Measurements from ENCODE around the gene CD4. TPM values are rescaled to one million over a fixed set of nuclear protein-coding genes. Genes with fewer than 3 reads are reported as not detected.

The CD4 gene
- total RNA-seq, 4 donors from 2014 or later: 1.00 to 7.9 (median 2.8) TPM

GRCh38 chr12:6783828-6784227 lies 5.5 kb upstream of the CD4 start:
- in situ Hi-C loops (cut with MboI; ENCODE audit: low pct_ligation_motif_present in 1 of 4, low pct_unique_long_range_greater_than_20kb in 1 of 4, low sequenced_read_pairs in 3 of 4): no loop called here
- no peak for TF ChIP-seq POLR2AphosphoS5 (IDR thresholded peaks at IDR 0.05)
- TF ChIP-seq CTCF (IDR thresholded peaks at IDR 0.05): no peak
- TF ChIP-seq POLR2A (IDR thresholded peaks at IDR 0.05): no peak
- no peak for TF ChIP-seq EP300 (IDR thresholded peaks at IDR 0.05; ENCODE audit: low read depth)
- Histone ChIP-seq H3K4me3 (no peak overlapping the region), H3K36me3 (no peaks in the 10 kb centered on the region), H3K9me3 (no peaks in the 10 kb centered on the region), H3K4me1 (peaks cover 0 to 13% (median 2%) of the 10 kb centered on the region in 4 donors), H3K27ac (no peak overlapping the region), H3K27me3 (no peaks in the 10 kb centered on the region)
- 85 to 100% methylated on average over 3 to 9 of the region's 9 CpGs for WGBS, 2 donors (ENCODE audit: low coverage in 1 of 2)
- DNase-seq: no peak
- intact Hi-C loops (cut with DNase I; ENCODE audit: low total_unique reads): loop anchor here (5.0 kb wide), 1 partner anchor 37 kb away; no protein-coding TSS in a partner anchor

- Histone ChIP-seq H3K9me3 (no peaks in the 10 kb centered on the region), H3K4me3 (no peak overlapping the region), H3K36me3 (no peaks in the 10 kb centered on the region), H3K27me3 (no peaks in the 10 kb centered on the region), H3K4me1 (peaks cover 0 to 10% (median under 1%) of the 10 kb centered on the region in 4 donors), H3K27ac (no peak overlapping the region)
- intact Hi-C loops (cut with DNase I; ENCODE audit: low total_unique reads): loop anchor here (5.0 kb wide), 1 partner anchor 37 kb away; no protein-coding TSS in a partner anchor
- TF ChIP-seq POLR2A (IDR thresholded peaks at IDR 0.05): no peak
- TF ChIP-seq CTCF (IDR thresholded peaks at IDR 0.05): no peak
- TF ChIP-seq EP300 (IDR thresholded peaks at IDR 0.05; ENCODE audit: low read depth): no peak
- TF ChIP-seq POLR2AphosphoS5 (IDR thresholded peaks at IDR 0.05): no peak
- WGBS, 2 donors (ENCODE audit: low coverage in 1 of 2): 75% methylated on average over 5 of the region's 5 CpGs; no CpG with 5 or more reads in 1 of the 2 donors
- in situ Hi-C loops (cut with MboI; ENCODE audit: low pct_ligation_motif_present in 1 of 4, low pct_unique_long_range_greater_than_20kb in 1 of 4, low sequenced_read_pairs in 3 of 4): no loop called here
- no peak for DNase-seq
These were observed 5.0 kb upstream of the CD4 start for GRCh38 chr12:6784296-6784695.

GRCh38 chr12:6784761-6785160 lies 4.6 kb upstream of the CD4 start:
- Histone ChIP-seq H3K27me3 (no peaks in the 10 kb centered on the region), H3K4me3 (no peak overlapping the region), H3K27ac (no peak overlapping the region), H3K4me1 (peaks cover 0 to 6% (median 0%) of the 10 kb centered on the region in 4 donors), H3K9me3 (no peaks in the 10 kb centered on the region), H3K36me3 (no peaks in the 10 kb centered on the region)
- DNase-seq: no peak
- in situ Hi-C loops (cut with MboI; ENCODE audit: low pct_ligation_motif_present in 1 of 4, low pct_unique_long_range_greater_than_20kb in 1 of 4, low sequenced_read_pairs in 3 of 4): no loop called here
- TF ChIP-seq POLR2AphosphoS5 (IDR thresholded peaks at IDR 0.05) (no peak), POLR2A (IDR thresholded peaks at IDR 0.05) (no peak), CTCF (IDR thresholded peaks at IDR 0.05) (no peak), EP300 (IDR thresholded peaks at IDR 0.05; ENCODE audit: low read depth) (no peak)
- WGBS, 2 donors (ENCODE audit: low coverage in 1 of 2): 40 to 71% methylated on average over 1 to 5 of the region's 5 CpGs
- intact Hi-C loops (cut with DNase I; ENCODE audit: low total_unique reads): loop anchor here (5.0 kb wide), 1 partner anchor 37 kb away; no protein-coding TSS in a partner anchor

- no peak overlapping the region for H3K4me3 ChIP-seq
- DNase-seq: no peak
- no peak for TF ChIP-seq CTCF (IDR thresholded peaks at IDR 0.05)
- TF ChIP-seq EP300 (IDR thresholded peaks at IDR 0.05; ENCODE audit: low read depth): no peak
- TF ChIP-seq POLR2AphosphoS5 (IDR thresholded peaks at IDR 0.05): no peak
- no peak for TF ChIP-seq POLR2A (IDR thresholded peaks at IDR 0.05)
- no peaks in the 10 kb centered on the region for H3K9me3 ChIP-seq
- H3K4me1 ChIP-seq: no peaks in the 10 kb centered on the region
- H3K27me3 ChIP-seq: no peaks in the 10 kb centered on the region
- intact Hi-C loops (cut with DNase I; ENCODE audit: low total_unique reads): no loop called here
- WGBS, 2 donors (ENCODE audit: low coverage in 1 of 2): 71 to 87% methylated on average over 1 to 9 of the region's 9 CpGs
- H3K36me3 ChIP-seq: no peaks in the 10 kb centered on the region
- in situ Hi-C loops (cut with MboI; ENCODE audit: low pct_ligation_motif_present in 1 of 4, low pct_unique_long_range_greater_than_20kb in 1 of 4, low sequenced_read_pairs in 3 of 4): no loop called here
- peak overlapping the region in 1 of 4 donors; percentile 1 for H3K27ac ChIP-seq
These were observed 2.8 kb upstream of the CD4 start for GRCh38 chr12:6786416-6787094.
